HUES6 (cell line): ENCODE measurements around the gene NUP50.

Experiments used
- H3K27ac ChIP-seq: 2 replicates; pipeline ENCODE4 v1.7.0; 2013; ENCODE audit warnings: low read depth, mild to moderate bottlenecking, low read length, inconsistent platforms
- H3K27me3 ChIP-seq: 2 replicates; pipeline ENCODE4 v1.6.1; 2013; ENCODE audit warnings: low read length; ENCODE audit not compliant: control insufficient read depth, insufficient read depth
- H3K36me3 ChIP-seq: 2 replicates; pipeline ENCODE4 v1.6.1; 2013; ENCODE audit warnings: low read length; ENCODE audit not compliant: control insufficient read depth, insufficient read depth
- H3K4me1 ChIP-seq: 2 replicates; pipeline ENCODE4 v1.6.1; 2013; ENCODE audit warnings: low read length; ENCODE audit not compliant: control insufficient read depth, insufficient read depth
- H3K4me3 ChIP-seq: 2 replicates; pipeline ENCODE4 v1.5.1; 2013; ENCODE audit warnings: low read depth, low read length
- H3K9ac ChIP-seq: one replicate; pipeline ENCODE4 v1.6.1; 2013; ENCODE audit warnings: mild to moderate bottlenecking, low read length
- H3K9me3 ChIP-seq: 2 replicates; pipeline ENCODE4 v1.6.1; 2013; ENCODE audit warnings: low read depth, low read length; ENCODE audit not compliant: control insufficient read depth, insufficient read depth

The NUP50 gene

GRCh38 chr22:45162531-45162930 lies 1.2 kb upstream of the NUP50 start:
- no peaks in the 10 kb centered on the region for H3K9me3 ChIP-seq
- peak overlapping the region; percentile 95 for H3K9ac ChIP-seq
- H3K36me3 ChIP-seq, result peaks cover 24% of the 10 kb centered on the region
- peak overlapping the region; percentile 89 for H3K4me3 ChIP-seq
- peak overlapping the region; percentile 92; the same call in 1 of the 2 replicates for H3K27ac ChIP-seq
- H3K4me1 ChIP-seq, result peaks cover 38% of the 10 kb centered on the region
- no peaks in the 10 kb centered on the region for H3K27me3 ChIP-seq

- Histone ChIP-seq H3K36me3 (peaks cover 26% of the 10 kb centered on the region), H3K27ac (peak overlapping the region; percentile 92), H3K4me1 (peaks cover 36% of the 10 kb centered on the region)
Measured at GRCh38 chr22:45163099-45163450, 650 bp upstream of the NUP50 start.

GRCh38 chr22:45164270-45165088 lies 754 bp downstream of the NUP50 start:
- Histone ChIP-seq H3K36me3 (peaks cover 38% of the 10 kb centered on the region), H3K9ac (peak overlapping the region; percentile 95), H3K4me1 (peaks cover 23% of the 10 kb centered on the region), H3K27me3 (no peaks in the 10 kb centered on the region), H3K4me3 (peak overlapping the region; percentile 89), H3K9me3 (no peaks in the 10 kb centered on the region), H3K27ac (peak overlapping the region; percentile 93; the same call in 1 of the 2 replicates)

More at GRCh38 chr22:45163099-45163450, 650 bp upstream of the NUP50 start:
- H3K4me3 ChIP-seq, result peak overlapping the region; percentile 89
- no peaks in the 10 kb centered on the region for H3K27me3 ChIP-seq
- H3K9me3 ChIP-seq, result no peaks in the 10 kb centered on the region
- peak overlapping the region; percentile 95 for H3K9ac ChIP-seq

DNA sequence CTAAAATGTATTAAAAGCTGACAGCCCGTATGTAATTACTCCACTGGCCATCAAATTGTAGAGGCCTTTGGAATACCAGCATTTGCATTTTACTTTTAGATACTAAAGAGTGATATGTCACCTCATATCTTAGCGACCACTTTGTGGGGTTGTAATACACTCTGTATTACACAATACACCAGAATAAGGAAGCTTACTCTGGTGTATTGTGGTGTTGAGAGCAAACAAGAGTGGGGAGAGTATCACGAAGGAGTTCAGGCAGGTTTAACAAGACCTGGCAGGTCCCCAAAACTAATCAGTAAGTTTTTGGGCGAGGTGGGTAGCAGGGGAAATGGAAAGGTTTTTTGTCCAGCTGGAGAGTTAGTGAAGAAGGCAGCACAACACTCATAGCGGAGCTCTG lies 3.2 kb downstream of the NUP50 start:
- no peak overlapping the region for H3K27ac ChIP-seq
- peaks cover 57% of the 10 kb centered on the region for H3K36me3 ChIP-seq
- no peaks in the 10 kb centered on the region for H3K9me3 ChIP-seq
- peaks cover 1% of the 10 kb centered on the region for H3K4me1 ChIP-seq
- H3K4me3 ChIP-seq, result no peak overlapping the region
- no peak overlapping the region for H3K9ac ChIP-seq
- H3K27me3 ChIP-seq, result no peaks in the 10 kb centered on the region

GRCh38 chr22:45169591-45170466 lies 6.1 kb downstream of the NUP50 start:
- Histone ChIP-seq H3K27ac (no peak overlapping the region), H3K4me1 (no peaks in the 10 kb centered on the region; the same call in 1 of the 2 replicates), H3K36me3 (peaks cover 86% of the 10 kb centered on the region), H3K9ac (no peak overlapping the region), H3K4me3 (no peak overlapping the region), H3K9me3 (no peaks in the 10 kb centered on the region), H3K27me3 (no peaks in the 10 kb centered on the region)

DNA sequence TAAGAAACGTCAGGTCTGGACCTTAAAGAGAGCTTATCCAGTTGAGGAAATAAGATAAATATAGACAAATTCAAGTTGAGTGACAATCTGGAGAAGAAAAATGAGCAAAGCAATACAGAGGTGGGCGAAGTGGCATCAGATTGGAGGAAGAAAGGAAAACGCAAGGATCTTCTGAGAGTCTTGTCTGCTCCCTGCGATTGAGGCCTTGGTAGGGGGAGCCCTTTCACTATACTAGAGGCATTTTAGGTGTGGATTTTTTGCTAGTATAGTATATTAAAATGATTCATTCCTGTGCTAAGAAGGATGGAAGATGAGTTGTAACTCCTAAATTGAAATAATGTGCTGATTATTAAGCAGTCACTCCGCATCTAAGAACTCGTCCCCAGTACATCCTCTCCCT lies 8.1 kb downstream of the NUP50 start:
- no peak overlapping the region for H3K4me3 ChIP-seq
- H3K4me1 ChIP-seq, result peaks cover 2% of the 10 kb centered on the region; the same call in 1 of the 2 replicates
- H3K9me3 ChIP-seq, result no peaks in the 10 kb centered on the region
- no peak overlapping the region for H3K9ac ChIP-seq
- H3K36me3 ChIP-seq, result peaks cover 96% of the 10 kb centered on the region
- H3K27me3 ChIP-seq, result no peaks in the 10 kb centered on the region
- no peak overlapping the region for H3K27ac ChIP-seq

DNA sequence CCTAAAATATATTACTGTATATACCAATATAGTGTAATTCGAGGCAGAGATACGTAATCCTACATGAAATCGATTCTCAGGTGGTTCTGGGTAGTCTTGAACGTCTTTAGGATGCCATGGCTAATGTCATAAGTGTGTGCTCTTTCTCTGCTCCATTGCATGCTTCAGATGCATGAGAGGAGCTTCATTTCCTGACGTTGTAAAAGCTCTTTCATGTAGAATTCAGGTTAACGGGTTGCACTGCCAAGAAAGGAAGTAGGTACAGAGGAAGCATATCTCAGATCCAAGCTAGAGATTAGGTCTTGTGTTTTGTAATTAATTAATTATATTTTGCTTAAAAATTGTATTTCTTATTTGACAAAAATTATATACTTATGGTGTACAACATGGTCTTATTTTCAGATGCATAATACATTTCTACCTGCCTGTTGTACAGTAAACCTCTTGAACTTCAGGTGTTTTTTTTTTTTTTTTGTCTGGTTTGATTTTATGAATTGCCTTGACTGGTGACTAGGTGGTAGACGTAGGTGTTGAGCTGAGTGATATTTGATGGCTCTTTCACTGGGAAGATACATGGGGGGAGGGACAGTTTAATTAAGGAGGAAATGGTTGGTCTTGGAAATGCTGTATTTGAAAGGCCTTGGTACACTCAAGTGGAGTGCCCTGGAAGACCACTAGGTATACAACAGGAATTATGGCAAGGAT lies 9.3 kb downstream of the NUP50 start:
- Histone ChIP-seq H3K4me1 (peaks cover 2% of the 10 kb centered on the region; the same call in 1 of the 2 replicates), H3K9ac (no peak overlapping the region), H3K27ac (no peak overlapping the region), H3K4me3 (no peak overlapping the region), H3K36me3 (peaks cover 95% of the 10 kb centered on the region), H3K9me3 (no peaks in the 10 kb centered on the region), H3K27me3 (no peaks in the 10 kb centered on the region)

DNA sequence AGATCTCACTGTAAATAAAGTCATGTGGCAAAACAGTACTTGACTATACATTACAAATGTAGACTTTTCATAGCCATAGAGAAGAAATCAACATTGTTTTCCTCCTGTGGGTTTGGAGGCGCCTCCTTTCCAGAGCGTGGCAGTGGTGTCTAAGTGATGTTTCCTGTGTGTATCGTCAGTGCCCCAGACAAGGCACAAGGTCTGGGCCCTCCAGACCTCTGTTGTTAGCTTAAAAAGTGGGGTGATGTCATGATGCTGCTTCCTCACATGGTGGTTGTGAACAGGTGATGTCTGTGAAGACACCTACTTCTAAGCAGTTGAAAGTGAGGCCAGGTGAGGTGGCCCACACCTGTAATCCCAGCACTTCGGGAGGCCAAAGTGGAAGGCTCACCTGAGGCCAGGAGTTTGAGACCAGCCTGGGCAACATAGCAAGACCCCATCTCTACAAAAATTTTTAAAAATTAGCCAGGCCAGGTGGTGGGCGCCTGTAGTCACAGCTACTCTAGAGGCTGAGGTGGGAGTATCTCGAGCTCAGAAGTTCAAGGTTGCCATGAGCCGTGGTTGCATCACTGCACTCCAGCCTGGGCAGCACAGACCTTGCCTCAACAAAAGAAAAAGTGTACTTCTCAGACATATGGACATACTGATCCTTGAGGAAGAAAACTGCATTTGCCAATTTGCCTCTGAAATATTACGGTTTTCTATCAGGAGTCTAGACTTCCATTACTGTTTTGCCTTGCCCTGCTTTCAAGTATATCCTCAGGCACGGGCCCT lies 15.7 kb downstream of the NUP50 start:
- Histone ChIP-seq H3K9ac (no peak overlapping the region), H3K27ac (0 out of 2 replicates have a peak overlapping the region, but pooled peaks have one; percentile 30), H3K27me3 (no peaks in the 10 kb centered on the region), H3K36me3 (peaks cover 82% of the 10 kb centered on the region), H3K4me1 (peaks cover 17% of the 10 kb centered on the region; the same call in 1 of the 2 replicates), H3K4me3 (no peak overlapping the region), H3K9me3 (no peaks in the 10 kb centered on the region)

DNA sequence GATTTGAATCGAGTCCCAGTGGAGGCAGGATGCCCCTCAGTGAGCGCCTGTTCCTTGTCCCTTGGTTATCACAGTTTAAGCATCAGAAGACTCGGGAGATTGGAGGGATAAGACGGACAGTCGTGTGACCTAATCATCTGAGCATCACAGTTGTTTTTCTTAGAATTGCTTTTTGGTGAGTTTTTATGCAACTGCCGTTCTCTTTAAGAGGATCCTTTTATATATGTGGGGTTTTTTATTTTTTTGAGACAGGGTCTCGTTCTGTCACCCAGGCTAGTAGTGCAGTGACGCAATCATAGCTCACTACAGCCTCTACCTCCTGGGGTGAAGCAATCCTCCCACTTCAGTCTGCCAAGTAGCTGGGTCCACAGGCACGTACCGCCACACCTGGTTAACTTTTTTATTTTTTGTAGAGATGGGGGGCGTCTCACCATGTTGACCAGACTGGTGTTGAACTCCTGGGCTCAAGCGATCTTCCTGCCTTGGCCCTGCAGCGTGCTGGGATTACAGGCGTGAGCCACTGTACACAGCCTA lies 16.5 kb downstream of the NUP50 start:
- H3K27me3 ChIP-seq, result no peaks in the 10 kb centered on the region
- H3K36me3 ChIP-seq, result peaks cover 83% of the 10 kb centered on the region
- no peak overlapping the region for H3K9ac ChIP-seq
- H3K4me3 ChIP-seq, result no peak overlapping the region
- H3K9me3 ChIP-seq, result no peaks in the 10 kb centered on the region
- peaks cover 17% of the 10 kb centered on the region; the same call in 1 of the 2 replicates for H3K4me1 ChIP-seq
- H3K27ac ChIP-seq, result 0 out of 2 replicates have a peak overlapping the region, but pooled peaks have one; percentile 30

DNA sequence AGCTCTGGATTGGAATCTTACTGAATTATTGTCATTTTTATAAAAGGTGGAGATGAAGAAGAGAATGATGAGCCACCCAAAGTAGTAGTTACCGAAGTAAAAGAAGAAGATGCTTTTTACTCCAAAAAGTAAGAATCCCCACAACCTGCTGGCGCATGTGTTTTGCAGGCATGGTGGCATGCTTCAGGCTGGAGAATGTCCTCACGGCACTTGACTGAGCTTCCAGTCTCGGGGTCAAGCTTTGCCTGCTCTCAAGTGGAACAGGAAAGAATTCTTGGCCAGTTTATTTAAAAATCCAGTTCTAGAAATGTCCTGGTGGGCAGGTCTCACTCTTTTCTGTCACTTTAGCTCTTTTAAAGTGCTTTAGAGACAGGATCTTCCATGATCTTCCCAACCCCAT lies 17.5 kb downstream of the NUP50 start:
- Histone ChIP-seq H3K27ac (no peak overlapping the region), H3K9me3 (no peaks in the 10 kb centered on the region), H3K9ac (no peak overlapping the region), H3K36me3 (peaks cover 83% of the 10 kb centered on the region), H3K4me3 (no peak overlapping the region), H3K4me1 (peaks cover 15% of the 10 kb centered on the region; the same call in 1 of the 2 replicates), H3K27me3 (no peaks in the 10 kb centered on the region)
